K562 (cell line): ENCODE results near the gene TEX35. TPM values are rescaled to one million over a fixed set of nuclear protein-coding genes. Genes with fewer than 3 reads are reported as not detected.

Experiments used
- ATAC-seq: fragments of 200-7000 bp; cut with Tn5 transposase; 3 replicates; pipeline ENCODE4 v1.9.1; 2020; ENCODE audit warnings: moderate library complexity
- BruUV-seq: library from RNA; stranded (reverse); fragments of 400-500 nt; replicated peaks from 2 replicates; lab custom pipeline; 2021; lab: Mats Ljungman, UMichigan
- CTCF ChIA-PET: fragments of 300-600 bp; formaldehyde crosslinking; extraction: SDS; loops from one replicate; lab custom pipeline; 2021; ENCODE audit warnings: low intra/inter-chr PET ratio; lab: Yijun Ruan, JAX
- POLR2A ChIA-PET: fragments of 300-600, 350-650 bp; sonication (Branson Sonifier 250); formaldehyde crosslinking; extraction: SDS; loops from one replicate; lab custom pipeline; 2021; ENCODE audit warnings: antibody characterized with exemption, inconsistent platforms; lab: Yijun Ruan, JAX
- DNase-seq, 4 experiments: peaks; one replicate each; pipeline versions ENCODE4 v3.0.0 to v3.0.0-alpha.2; 2011 to 2018; ENCODE audit warnings: low spot score in 3 of 4, mixed read lengths in 3 of 4; ENCODE audit errors: extremely low read depth in 1 of 4
- FAIRE-seq: peaks from 2 replicates; lab custom pipeline; 2011; peaks lifted over from hg19 to GRCh38; lab: Jason Lieb, UNC
- H2AFZ ChIP-seq: 2 replicates; pipeline ENCODE4 v1.6.0; 2011; ENCODE audit warnings: low read depth, low read length, control low read depth, inconsistent platforms
- H3K27ac ChIP-seq: fragments of 200-600 bp; 3 replicates; pipeline ENCODE4 v1.8.0; 2011; ENCODE audit warnings: low read depth, mild to moderate bottlenecking, control low read depth, inconsistent platforms, low read length, moderate library complexity, mixed read lengths; ENCODE audit errors: extremely low read depth
- H3K27me3 ChIP-seq, 2 experiments: fragments of 300-600 bp in 1 of 2; 2 replicates in 1 of 2; 3 replicates in 1 of 2; pipeline versions ENCODE4 v1.6.0 to v1.8.0; 2011; ENCODE audit warnings: inconsistent platforms in 2 of 2, low read length in 2 of 2, mild to moderate bottlenecking in 1 of 2, mixed read lengths in 1 of 2, moderate library complexity in 1 of 2; ENCODE audit not compliant: control insufficient read depth in 2 of 2, insufficient read depth in 2 of 2
- H3K36me3 ChIP-seq: fragments of 300-600 bp; 3 replicates; pipeline ENCODE4 v1.8.0; 2011; ENCODE audit warnings: mild to moderate bottlenecking, low read length, inconsistent platforms; ENCODE audit not compliant: control insufficient read depth, insufficient read depth
- H3K4me1 ChIP-seq, 2 experiments: fragments of 200-600 bp in 1 of 2; replicated peaks in 1 of 2; 2 replicates in 1 of 2; 3 replicates in 1 of 2; pipeline versions ENCODE4 v1.5.1 to v1.8.0; 2011; ENCODE audit warnings: inconsistent platforms in 2 of 2, low read length in 2 of 2, mild to moderate bottlenecking in 1 of 2, mixed read lengths in 1 of 2, moderate library complexity in 1 of 2; ENCODE audit not compliant: control insufficient read depth in 2 of 2, insufficient read depth in 2 of 2
- H3K4me2 ChIP-seq: 2 replicates; pipeline ENCODE4 v1.6.1; 2011; ENCODE audit warnings: low read length, control low read depth, inconsistent platforms, mixed read lengths; ENCODE audit not compliant: insufficient read depth
- H3K4me3 ChIP-seq: fragments of 200-600 bp; sonication (generic), shearing (Covaris generic); 2 replicates; pipeline ENCODE4 v1.5.1; 2016; ENCODE audit warnings: control low read depth, inconsistent platforms
- H3K79me2 ChIP-seq: fragments of 200-600 bp; 3 replicates; pipeline ENCODE4 v1.8.0; 2011; ENCODE audit warnings: low read length, inconsistent platforms; ENCODE audit not compliant: control insufficient read depth, insufficient read depth
- H3K9ac ChIP-seq, 2 experiments: 2 replicates each; pipeline versions ENCODE4 v1.6.0 to v1.6.1; 2011; ENCODE audit warnings: low read depth in 2 of 2, low read length in 2 of 2, control low read depth in 1 of 2, inconsistent platforms in 1 of 2, mild to moderate bottlenecking in 1 of 2, mixed read lengths in 1 of 2; ENCODE audit not compliant: insufficient read depth in 1 of 2
- H3K9me1 ChIP-seq: one replicate; pipeline ENCODE4 v1.6.0; 2011; ENCODE audit warnings: inconsistent platforms, mild to moderate bottlenecking, low read length, moderate library complexity; ENCODE audit not compliant: control insufficient read depth, insufficient read depth
- H3K9me3 ChIP-seq: replicated peaks from 2 replicates; pipeline ENCODE4 v1.5.1; 2011; ENCODE audit warnings: low read depth, low read length, inconsistent platforms; ENCODE audit not compliant: control insufficient read depth, insufficient read depth
- H4K20me1 ChIP-seq: replicated peaks from 2 replicates; pipeline ENCODE4 v1.6.1; 2011; ENCODE audit warnings: low read length, inconsistent platforms, mixed read lengths; ENCODE audit not compliant: control insufficient read depth, insufficient read depth
- ADNP ChIP-seq: fragments of 200-800 bp; sonication (Bioruptor generic); IDR thresholded peaks from 2 replicates; pipeline ENCODE4 v1.6.1; 2016; ENCODE audit warnings: missing genetic modification characterization, missing compliant biosample characterization
- CREBBP ChIP-seq: IDR thresholded peaks from one replicate; pipeline ENCODE4 v1.6.1; 2012; ENCODE audit warnings: low read depth, mild to moderate bottlenecking, control low read depth, inconsistent platforms, low read length
- E2F8 ChIP-seq: fragments of 450-650 bp; IDR thresholded peaks from 2 replicates; pipeline ENCODE4 v1.7.1; 2018; ENCODE audit warnings: mild to moderate bottlenecking, low read depth; ENCODE audit not compliant: partially characterized antibody
- FOS ChIP-seq: IDR thresholded peaks from 3 replicates; pipeline ENCODE4 v1.6.1; 2011; ENCODE audit not compliant: insufficient read length; ENCODE audit errors: extremely low read depth
- HMGN3 ChIP-seq: IDR thresholded peaks from 2 replicates; pipeline ENCODE4 v1.6.1; 2011; ENCODE audit warnings: borderline replicate concordance, low read depth, mild to moderate bottlenecking, mixed read lengths, low read length; ENCODE audit not compliant: insufficient read length; ENCODE audit errors: extremely low read depth
- L3MBTL2 ChIP-seq: fragments of 450-650 bp; IDR thresholded peaks from 2 replicates; pipeline ENCODE4 v1.6.1; 2016; ENCODE audit warnings: mild to moderate bottlenecking, moderate library complexity
- PBX2 ChIP-seq, 2 experiments: IDR thresholded peaks in 1 of 2; conservative IDR thresholded peaks in 1 of 2; 2 replicates each; pipeline ENCODE4 v1.6.1; 2016; ENCODE audit warnings: low read depth in 2 of 2, mild to moderate bottlenecking in 1 of 2, missing compliant biosample characterization in 1 of 2, missing genetic modification characterization in 1 of 2, moderate library complexity in 1 of 2
- PYGO2 ChIP-seq: fragments of 450-650 bp; IDR thresholded peaks from 2 replicates; pipeline ENCODE4 v1.6.1; 2016; ENCODE audit warnings: mild to moderate bottlenecking, missing genetic modification characterization, moderate library complexity, missing compliant biosample characterization
- RFX7 ChIP-seq: fragments of 250-450 bp; sonication (Bioruptor Pico); IDR thresholded peaks from 2 replicates; pipeline ENCODE4 v1.5.1; 2021; ENCODE audit warnings: mild to moderate bottlenecking
- STAG1 ChIP-seq: sonication (generic); formaldehyde crosslinking; IDR thresholded peaks from 2 replicates; pipeline ENCODE4 v1.5.0; 2020; ENCODE audit warnings: missing genetic modification reagents, borderline replicate concordance
- XRCC3 ChIP-seq: fragments of 450-650 bp; IDR thresholded peaks from 2 replicates; pipeline ENCODE4 v1.6.1; 2017; ENCODE audit warnings: mild to moderate bottlenecking, moderate library complexity
- ZNF551 ChIP-seq: fragments of 250-450 bp; sonication (Bioruptor Pico); IDR thresholded peaks from 2 replicates; pipeline ENCODE4 v1.5.0; 2021; ENCODE audit warnings: mild to moderate bottlenecking, moderate library complexity
- WGBS: fragments of 100-300 bp; shearing (Covaris generic); methylation state at CpG from one replicate; pipeline ENCODE4 v1.1.6; 2016; ENCODE audit warnings: low coverage, mixed read lengths; ENCODE audit not compliant: insufficient coverage; ENCODE audit errors: missing lambda C conversion rate; 5-methylcytosine and 5-hydroxymethylcytosine counted together
- in situ Hi-C: fragments of 300-500 bp; cut with MboI; formaldehyde crosslinking; loops from 4 replicates; pipeline ENCODE4 v1.15.0; 2018; ENCODE audit warnings: inconsistent platforms, mixed read lengths
- intact Hi-C: fragments of 100-400 bp; cut with micrococcal nuclease; formaldehyde crosslinking; loops from 2 replicates; pipeline ENCODE4 v1.14.2; 2022
- polyA plus RNA-seq, 8 experiments: library from polyadenylated mRNA; depleted of rRNA in 4 of 8; stranded (reverse) in 5 of 8; unstranded in 3 of 8; fragments of >200 nt; fragmentation: Nextera tagmentation in 2 of 8; fragmentation: Illumina TruSeq in 1 of 8; extraction: Ambion mirVana in 2 of 8; extraction: Trizol in 1 of 8; gene quantifications; 2 replicates each; pipeline versions ENCODE4 v1.2.1 to v1.2.3, GENCODE V29; 2011 to 2014; ENCODE audit warnings: inconsistent platforms in 1 of 8, missing spikeins in 1 of 8
- total RNA-seq, 7 experiments: library from RNA; depleted of rRNA in 6 of 7; stranded (reverse); fragments of >200 nt in 6 of 7; fragmentation: Illumina TruSeq in 2 of 7; extraction: Trizol in 2 of 7; gene quantifications; 2 replicates each; pipeline versions ENCODE4 v1.2.1 to v1.2.3, GENCODE V29; 2011 to 2021; ENCODE audit warnings: low replicate concordance in 1 of 7
- TF ChIP-seq, protein P1 (sequence below): sonication (generic); formaldehyde crosslinking; IDR thresholded peaks from 2 replicates; pipeline ENCODE4 v1.8.1; 2023; ENCODE audit warnings: mild to moderate bottlenecking, missing genetic modification reagents

TEX35 gene
- total and polyA plus RNA-seq, 9 of the 15 experiments (the other 6 are each of a cell fraction or from before 2014, with no cell fraction given) = not detected

GRCh38 chr1:178495741-178496409 is 17.0 kb upstream of the TEX35 start:
- DNase-seq (no peak), ATAC-seq (no peak), FAIRE-seq (no peak)
- Histone ChIP-seq H3K27ac (no peak overlapping the region), H3K27me3 (peaks cover 48 to 81% of the 10 kb centered on the region in 2 experiments), H3K9me3 (no peaks in the 10 kb centered on the region), H3K36me3 (no peaks in the 10 kb centered on the region), H4K20me1 (no peaks in the 10 kb centered on the region; the same call in 1 of the 2 replicates), H3K79me2 (no peaks in the 10 kb centered on the region), H3K4me2 (no peak overlapping the region), H3K9me1 (no peaks in the 10 kb centered on the region), H3K4me3 (no peak overlapping the region), H2AFZ (no peak overlapping the region), H3K4me1 (no peaks in the 10 kb centered on the region), H3K9ac (no peak overlapping the region)
- 2% methylated on average over 15 of the region's 16 CpGs for WGBS
- CTCF ChIA-PET = no interaction called here
- in situ Hi-C loops (no loop called here), intact Hi-C loops (no loop called here)
- POLR2A ChIA-PET = interaction anchor here (0.6 kb wide), 2 partner anchors 10 to 52 kb away, joined by 3 read pairs; no protein-coding TSS in a partner anchor
- no TSS peak for BruUV-seq
- TF ChIP-seq FOS (no peak), CREBBP (no peak), PYGO2 (tag) (no peak), STAG1 (CRISPR knock-in tag) (no peak), HMGN3 (no peak), PBX2 (CRISPR knock-in tag; IDR thresholded peaks at IDR 0.05; ENCODE audit: low read depth) (no peak), PBX2 (tag; conservative IDR thresholded peaks at IDR 0.05; ENCODE audit: low read depth) (no peak), ADNP (tag) (no peak), XRCC3 (no peak), ZNF551 (CRISPR knock-in tag) (no peak), L3MBTL2 (no peak), RFX7 (CRISPR knock-in tag) (no peak), E2F8 (no peak)
- TF ChIP-seq, protein P1, sequence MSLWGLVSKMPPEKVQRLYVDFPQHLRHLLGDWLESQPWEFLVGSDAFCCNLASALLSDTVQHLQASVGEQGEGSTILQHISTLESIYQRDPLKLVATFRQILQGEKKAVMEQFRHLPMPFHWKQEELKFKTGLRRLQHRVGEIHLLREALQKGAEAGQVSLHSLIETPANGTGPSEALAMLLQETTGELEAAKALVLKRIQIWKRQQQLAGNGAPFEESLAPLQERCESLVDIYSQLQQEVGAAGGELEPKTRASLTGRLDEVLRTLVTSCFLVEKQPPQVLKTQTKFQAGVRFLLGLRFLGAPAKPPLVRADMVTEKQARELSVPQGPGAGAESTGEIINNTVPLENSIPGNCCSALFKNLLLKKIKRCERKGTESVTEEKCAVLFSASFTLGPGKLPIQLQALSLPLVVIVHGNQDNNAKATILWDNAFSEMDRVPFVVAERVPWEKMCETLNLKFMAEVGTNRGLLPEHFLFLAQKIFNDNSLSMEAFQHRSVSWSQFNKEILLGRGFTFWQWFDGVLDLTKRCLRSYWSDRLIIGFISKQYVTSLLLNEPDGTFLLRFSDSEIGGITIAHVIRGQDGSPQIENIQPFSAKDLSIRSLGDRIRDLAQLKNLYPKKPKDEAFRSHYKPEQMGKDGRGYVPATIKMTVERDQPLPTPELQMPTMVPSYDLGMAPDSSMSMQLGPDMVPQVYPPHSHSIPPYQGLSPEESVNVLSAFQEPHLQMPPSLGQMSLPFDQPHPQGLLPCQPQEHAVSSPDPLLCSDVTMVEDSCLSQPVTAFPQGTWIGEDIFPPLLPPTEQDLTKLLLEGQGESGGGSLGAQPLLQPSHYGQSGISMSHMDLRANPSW (CRISPR knock-in tag) = no peak
